Heart left ventricle (tissue), 13 donors: ENCODE results near the gene MARCHF10.

ENCODE experiments used
- POLR2A ChIP-seq, 2 donors: fragments of 450-650 bp; IDR thresholded peaks; one replicate each; pipeline ENCODE4 v1.6.1; 2017; ENCODE audit warnings: antibody characterized with exemption in 2 of 2, mild to moderate bottlenecking in 2 of 2, moderate library complexity in 2 of 2
- TF ChIP-seq, protein P1 (sequence below), 12 donors: fragments of 200-600 bp; sonication (generic) in 4 of 12; IDR thresholded peaks; one replicate each; pipeline versions ENCODE4 v1.5.0 to v1.8.0; 2018 to 2022; ENCODE audit warnings: antibody characterized with exemption in 12 of 12, mild to moderate bottlenecking in 5 of 12
- donor health status: ischemic (EF 13 %, LVEDD 7.1; RV severe dilation, severe dysfunction).
- donor health status: DM: no; HTN: yes; CAD: no.
- donor health status: DM: no; HTN: no; CAD: no.
- donor health status: ischemic (EF 25% LVEDD 6.9; RV normal size, moderate dysfunction).
- donor health status: ischemic (EF 25% LVEDD 5.7; RV mildly dilated, moderate dysfunction).
- donor health status: ischemic (EF 35%, LVEDD 5.7; RV mildly dilated, moderate dysfunction).
- donor health status: nonischemic (EF 11% LVEDD 7.7; RV severe dilation, severe dysfunction).
- donor health status: DM: yes; HTN: yes; CAD: no.
- donor health status: PGD.
- donor health status: ischemic (EF 29% LVEDD 5.4; RV normal size, mild dysfunction).
- donor health status: nonischemic (EF 23%, LVEDD 6.1; RV moderate dilation, normal function).

DNA sequence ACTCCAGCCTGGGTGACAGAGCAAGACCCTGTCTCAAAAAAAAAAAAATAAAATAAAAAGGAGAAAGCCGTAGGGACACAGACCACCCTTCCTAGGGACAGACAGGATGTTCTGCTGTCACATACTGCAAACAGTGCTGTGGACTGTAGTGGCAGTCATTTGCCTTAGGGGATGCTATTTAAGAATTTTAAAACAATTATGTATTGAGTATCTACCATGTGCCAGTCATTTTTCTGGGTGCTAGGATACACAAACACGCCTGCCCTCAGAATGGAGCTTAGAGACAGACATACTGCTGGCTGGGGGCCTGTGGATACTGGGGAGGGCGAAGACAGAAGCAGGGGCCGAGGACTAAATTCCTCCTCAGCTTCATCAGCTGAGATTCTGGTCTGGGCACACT lies 135.2 kb downstream of the MARCHF10 start:
- no peak for TF ChIP-seq POLR2A (IDR thresholded peaks at IDR 0.05)
- TF ChIP-seq, protein P1, sequence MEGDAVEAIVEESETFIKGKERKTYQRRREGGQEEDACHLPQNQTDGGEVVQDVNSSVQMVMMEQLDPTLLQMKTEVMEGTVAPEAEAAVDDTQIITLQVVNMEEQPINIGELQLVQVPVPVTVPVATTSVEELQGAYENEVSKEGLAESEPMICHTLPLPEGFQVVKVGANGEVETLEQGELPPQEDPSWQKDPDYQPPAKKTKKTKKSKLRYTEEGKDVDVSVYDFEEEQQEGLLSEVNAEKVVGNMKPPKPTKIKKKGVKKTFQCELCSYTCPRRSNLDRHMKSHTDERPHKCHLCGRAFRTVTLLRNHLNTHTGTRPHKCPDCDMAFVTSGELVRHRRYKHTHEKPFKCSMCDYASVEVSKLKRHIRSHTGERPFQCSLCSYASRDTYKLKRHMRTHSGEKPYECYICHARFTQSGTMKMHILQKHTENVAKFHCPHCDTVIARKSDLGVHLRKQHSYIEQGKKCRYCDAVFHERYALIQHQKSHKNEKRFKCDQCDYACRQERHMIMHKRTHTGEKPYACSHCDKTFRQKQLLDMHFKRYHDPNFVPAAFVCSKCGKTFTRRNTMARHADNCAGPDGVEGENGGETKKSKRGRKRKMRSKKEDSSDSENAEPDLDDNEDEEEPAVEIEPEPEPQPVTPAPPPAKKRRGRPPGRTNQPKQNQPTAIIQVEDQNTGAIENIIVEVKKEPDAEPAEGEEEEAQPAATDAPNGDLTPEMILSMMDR (IDR thresholded peaks at IDR 0.05) = no peak
